Adrenal gland (tissue), 5 donors: ENCODE data around the gene S1PR1.

ENCODE experiments used
- POLR2A ChIP-seq, 2 donors: fragments of 450-650 bp; IDR thresholded peaks; one replicate each; pipeline ENCODE4 v1.6.1; 2017; ENCODE audit warnings: antibody characterized with exemption in 2 of 2, mild to moderate bottlenecking in 2 of 2, moderate library complexity in 1 of 2
- TF ChIP-seq, protein P1 (sequence below), 6 experiments: fragments of 450-650 bp in 4 of 6; fragments of 200-600 bp in 2 of 6; sonication (generic) in 1 of 6; IDR thresholded peaks; 1 replicate in 5 of 6; 2 replicates in 1 of 6; pipeline versions ENCODE4 v1.5.1 to v1.8.0; 2016 to 2021; ENCODE audit warnings: antibody characterized with exemption in 6 of 6, mild to moderate bottlenecking in 2 of 6, moderate library complexity in 1 of 6
- donor health status: DM: no; HTN: no; CAD: no.

DNA sequence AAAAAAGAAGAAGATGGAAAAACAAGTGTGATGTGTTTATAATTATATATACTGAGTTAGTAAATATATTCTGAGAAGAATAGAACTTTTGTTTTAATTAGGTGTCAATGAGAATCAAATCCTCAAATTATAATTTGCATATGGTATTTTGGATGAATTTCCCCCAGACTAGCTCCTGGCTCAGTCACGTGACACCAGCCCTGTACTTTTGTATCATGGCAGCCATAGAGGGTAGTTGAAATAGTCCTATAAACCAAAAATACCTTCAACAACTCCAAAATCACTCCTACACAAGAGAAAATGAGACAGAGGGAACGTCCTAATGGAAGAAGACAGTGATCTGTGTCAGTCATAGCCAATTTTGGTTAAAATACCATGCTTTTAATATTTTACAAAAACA lies 9.0 kb upstream of the S1PR1 start:
- TF ChIP-seq POLR2A (IDR thresholded peaks at IDR 0.05) = no peak
- TF ChIP-seq, protein P1, sequence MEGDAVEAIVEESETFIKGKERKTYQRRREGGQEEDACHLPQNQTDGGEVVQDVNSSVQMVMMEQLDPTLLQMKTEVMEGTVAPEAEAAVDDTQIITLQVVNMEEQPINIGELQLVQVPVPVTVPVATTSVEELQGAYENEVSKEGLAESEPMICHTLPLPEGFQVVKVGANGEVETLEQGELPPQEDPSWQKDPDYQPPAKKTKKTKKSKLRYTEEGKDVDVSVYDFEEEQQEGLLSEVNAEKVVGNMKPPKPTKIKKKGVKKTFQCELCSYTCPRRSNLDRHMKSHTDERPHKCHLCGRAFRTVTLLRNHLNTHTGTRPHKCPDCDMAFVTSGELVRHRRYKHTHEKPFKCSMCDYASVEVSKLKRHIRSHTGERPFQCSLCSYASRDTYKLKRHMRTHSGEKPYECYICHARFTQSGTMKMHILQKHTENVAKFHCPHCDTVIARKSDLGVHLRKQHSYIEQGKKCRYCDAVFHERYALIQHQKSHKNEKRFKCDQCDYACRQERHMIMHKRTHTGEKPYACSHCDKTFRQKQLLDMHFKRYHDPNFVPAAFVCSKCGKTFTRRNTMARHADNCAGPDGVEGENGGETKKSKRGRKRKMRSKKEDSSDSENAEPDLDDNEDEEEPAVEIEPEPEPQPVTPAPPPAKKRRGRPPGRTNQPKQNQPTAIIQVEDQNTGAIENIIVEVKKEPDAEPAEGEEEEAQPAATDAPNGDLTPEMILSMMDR (IDR thresholded peaks at IDR 0.05) = no peak
